ENCODE measurements around the gene NOX3.
"Not testable (repeated sequence)": the region's sequence is repeated elsewhere in the genome, so short reads cannot be mapped to it uniquely, and the experiment has no call there.

NOX3 gene

DNA sequence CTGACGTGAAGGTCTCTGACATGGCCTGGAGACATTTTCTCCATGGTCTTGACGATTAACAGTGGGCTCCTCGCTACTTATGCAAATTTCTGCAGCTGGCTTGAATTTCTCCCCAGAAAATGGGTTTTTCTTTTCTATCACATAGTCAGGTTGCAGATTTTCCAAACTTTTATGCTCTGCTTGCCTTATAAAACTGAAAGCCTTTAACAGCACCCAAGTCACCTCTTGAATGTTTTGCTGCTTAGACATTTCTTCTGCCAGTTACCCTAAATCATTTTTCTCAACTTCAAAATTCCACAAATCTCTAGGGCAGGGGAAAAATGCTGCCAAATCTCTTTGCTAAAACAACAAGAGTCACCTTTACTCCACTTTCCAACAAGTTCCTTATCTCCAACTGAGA, 12.9 kb upstream of the NOX3 start:
- DNase-seq (ENCODE audit: low read depth), result not testable (repeated sequence)

DNA sequence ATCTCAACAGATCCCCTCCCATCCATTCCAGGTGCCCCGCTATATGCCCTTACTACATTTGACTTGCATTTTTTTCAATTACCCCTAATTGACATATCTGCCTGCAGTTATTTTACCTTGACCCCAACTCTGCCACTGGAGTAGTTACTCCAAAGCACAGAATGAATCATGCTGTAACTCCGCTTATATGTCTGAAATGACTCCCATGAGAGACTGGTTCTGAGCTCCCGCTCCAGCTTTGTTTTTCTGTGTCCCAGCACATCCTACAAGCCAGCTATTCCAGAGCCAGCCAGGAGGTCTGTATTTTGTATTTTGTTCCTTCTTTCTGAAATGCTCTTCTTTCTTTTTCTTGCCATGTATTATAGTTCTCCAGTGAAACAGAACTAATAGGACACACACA, 10.9 kb upstream of the NOX3 start:
- DNase-seq (ENCODE audit: low read depth), result no peak

DNA sequence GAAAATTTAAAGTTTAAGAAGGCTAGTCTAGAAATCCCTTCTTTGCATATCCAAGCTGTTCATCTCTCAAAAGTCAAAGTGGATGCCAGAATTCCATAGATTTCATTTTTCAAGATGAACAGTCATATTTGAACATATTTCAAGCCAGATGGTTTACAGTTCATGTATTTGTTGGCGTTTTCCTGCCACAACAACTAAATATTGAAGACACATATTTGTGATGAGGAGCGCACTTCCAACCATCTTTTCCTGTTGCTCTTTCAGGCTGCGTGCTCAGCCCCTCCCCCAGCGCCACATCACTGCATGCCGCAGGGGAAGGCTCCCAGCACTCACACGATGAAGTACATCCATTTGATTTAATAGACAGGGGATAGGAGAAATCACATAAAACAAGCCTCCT, 5.9 kb upstream of the NOX3 start:
- no peak for DNase-seq (ENCODE audit: low read depth)

DNA sequence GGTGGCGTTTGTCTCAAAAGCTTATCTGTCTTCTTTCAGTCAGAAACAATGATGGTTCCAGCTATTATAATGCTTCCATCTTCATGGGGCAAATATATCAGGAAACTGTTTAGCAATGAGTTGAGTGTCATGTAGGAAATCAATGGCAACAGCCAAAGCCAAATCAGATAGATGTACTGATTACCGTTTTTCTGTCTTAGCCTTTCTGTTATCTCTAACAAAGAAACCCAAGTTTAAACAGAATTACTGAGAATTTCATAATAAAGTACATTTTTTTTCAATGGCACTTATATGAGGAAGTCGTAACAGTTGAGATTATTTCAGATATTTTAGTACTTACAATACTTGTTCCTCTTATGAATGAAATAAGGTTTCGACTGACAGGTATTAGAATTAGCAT, 1.2 kb downstream of the NOX3 start:
- DNase-seq (ENCODE audit: low read depth), result no peak

DNA sequence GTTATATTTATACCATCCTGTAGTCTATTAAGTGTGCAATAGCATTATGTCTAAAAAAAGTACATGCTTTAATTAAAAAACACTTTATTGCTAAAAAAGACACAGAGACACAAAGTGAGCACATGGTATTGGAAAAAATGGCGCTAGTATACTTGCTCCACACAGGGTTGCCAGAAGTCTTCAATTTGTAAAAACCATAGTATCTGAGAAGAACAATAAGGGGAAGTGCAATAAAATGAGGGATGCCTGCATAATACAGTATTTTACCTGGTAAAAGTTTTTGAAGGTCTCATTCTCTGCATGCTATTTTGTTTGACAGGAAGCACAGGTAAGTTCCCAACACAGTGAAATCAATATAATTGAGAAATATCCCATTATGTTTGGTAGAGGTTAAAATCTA, 1.6 kb downstream of the NOX3 start:
- no peak for DNase-seq (ENCODE audit: low read depth)

GRCh38 chr6:155452576-155452975, 3.1 kb downstream of the NOX3 start:
- no peak for DNase-seq (ENCODE audit: low read depth)

- not testable (repeated sequence) for DNase-seq (ENCODE audit: low read depth)
Observed at GRCh38 chr6:155451530-155451929, 4.1 kb downstream of the NOX3 start.

GRCh38 chr6:155450240-155450581, 5.4 kb downstream of the NOX3 start:
- DNase-seq (ENCODE audit: low read depth), result no peak

- no peak for DNase-seq (ENCODE audit: low read depth)
Observed at GRCh38 chr6:155449450-155450239, 6.0 kb downstream of the NOX3 start.

GRCh38 chr6:155448668-155449449, 6.8 kb downstream of the NOX3 start:
- DNase-seq (ENCODE audit: low read depth), result no peak

DNA sequence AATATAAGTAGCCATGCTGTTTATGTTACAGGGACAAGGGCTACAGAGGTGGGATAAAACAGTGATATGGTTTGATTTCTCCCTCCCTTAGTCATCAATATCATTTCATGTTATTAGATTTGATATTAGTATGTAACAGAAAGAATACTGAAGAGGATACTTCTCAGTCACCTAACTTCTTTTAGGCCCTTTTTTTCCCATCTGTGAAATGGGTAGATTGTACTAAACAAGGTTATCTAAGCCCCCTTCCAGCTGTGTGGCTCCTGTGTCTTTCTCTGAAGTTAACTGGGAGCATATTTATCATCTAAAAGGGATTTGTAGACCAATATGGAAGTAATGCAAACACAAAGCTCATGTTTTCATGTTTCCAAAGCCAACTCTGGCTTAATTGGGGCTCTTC, 7.7 kb downstream of the NOX3 start:
- no peak for DNase-seq (ENCODE audit: low read depth)

DNA sequence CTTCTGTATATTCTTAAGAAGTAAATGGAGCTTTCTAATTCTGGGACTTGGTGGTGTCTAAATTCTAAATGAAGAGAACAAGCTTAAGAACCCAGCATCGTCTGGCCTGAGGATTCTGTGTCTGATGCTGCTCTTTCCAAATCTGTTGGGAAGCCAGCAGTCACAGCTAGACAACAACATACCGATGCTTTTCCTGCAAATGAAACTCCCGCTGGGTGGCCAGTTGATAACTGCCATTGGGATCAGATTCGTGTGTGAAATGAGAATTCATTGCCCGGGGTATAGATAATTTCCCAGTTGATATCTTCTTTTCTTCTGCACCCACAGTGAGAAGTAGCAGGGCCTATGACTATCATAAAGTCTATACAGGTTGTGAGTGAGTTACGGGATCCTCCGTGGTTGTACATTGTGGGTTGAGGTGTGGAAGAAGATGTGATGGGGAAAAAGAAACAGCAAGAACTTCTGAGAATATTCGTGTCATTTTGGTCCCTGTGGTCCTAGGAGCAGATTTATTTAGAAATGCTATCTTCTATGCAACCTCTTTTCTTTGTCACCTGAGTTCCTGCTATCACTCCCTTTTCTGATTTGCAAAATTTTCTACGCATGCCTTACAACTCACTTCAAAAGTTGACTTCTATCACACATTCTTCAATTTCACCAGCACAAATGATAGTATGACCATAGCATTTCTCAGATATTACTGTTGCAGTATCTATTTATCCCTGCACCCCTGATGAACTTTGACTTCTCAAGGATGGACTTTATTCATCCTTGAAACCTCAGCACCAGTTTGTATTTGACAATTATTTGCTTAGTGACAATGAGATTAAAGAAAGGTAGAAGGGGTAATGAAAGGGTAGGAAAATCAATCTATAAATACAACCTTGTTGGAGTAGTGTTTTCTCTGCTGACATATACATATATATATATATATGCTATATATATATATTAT, 10.4 kb downstream of the NOX3 start:
- no peak for DNase-seq (ENCODE audit: low read depth)

DNA sequence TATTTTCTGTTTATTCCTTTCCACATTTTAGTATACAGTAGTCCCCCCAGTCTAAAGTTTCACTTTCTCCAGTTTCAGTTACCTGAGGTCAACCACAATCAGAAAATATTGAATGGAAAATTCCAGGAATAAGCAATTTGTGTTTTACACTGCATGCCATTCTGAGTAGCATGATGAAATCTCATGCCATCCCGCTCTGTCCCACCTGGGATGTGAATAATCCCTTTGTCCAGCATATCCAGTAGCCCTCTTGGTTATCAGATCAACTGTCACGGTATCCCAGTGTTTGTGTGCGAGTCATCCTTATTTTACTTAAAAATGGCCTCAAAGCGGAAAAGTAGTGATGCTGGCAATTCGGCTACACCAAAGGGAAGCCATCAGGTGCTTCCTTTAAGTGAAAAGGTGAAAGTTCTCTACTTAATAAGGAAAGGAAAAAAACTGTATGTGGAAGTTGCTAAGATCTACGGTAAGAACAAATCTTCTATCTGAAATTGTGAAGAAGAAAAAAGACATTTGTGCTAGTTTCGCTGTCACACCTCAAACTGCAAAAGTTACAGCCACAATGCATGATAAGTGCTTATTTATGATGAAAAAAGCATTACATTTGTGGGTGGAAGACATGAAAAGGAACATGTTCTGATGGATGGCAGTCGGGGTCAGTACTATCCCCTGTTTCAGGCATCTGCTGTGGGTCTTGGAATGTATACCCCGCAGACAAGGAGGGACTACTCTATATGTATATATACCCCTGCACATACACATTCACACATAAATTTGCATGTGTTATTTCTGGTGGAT, 11.3 kb downstream of the NOX3 start:
- DNase-seq (ENCODE audit: low read depth), result no peak

- no peak for DNase-seq (ENCODE audit: low read depth)
Observed at GRCh38 chr6:155443168-155443567, 12.5 kb downstream of the NOX3 start.

GRCh38 chr6:155442562-155442961, 13.1 kb downstream of the NOX3 start:
- DNase-seq (ENCODE audit: low read depth), result no peak

DNA sequence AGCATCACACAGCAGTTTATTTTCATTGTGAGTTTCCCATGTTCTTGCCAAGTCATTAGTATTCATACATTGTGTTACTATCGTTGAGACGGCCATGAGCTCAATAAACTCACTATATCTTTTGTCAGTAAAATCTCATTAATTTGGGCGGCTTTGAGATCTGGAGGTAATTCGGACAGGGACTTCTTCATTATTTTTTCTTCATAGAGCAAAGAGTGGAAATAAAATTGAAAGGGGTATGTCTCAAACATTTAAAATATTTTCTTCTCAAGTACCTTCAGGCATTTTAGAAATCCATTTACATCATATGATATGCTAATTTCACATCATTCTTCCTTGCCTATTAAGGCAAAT, 14.6 kb downstream of the NOX3 start:
- no peak for DNase-seq (ENCODE audit: low read depth)

DNA sequence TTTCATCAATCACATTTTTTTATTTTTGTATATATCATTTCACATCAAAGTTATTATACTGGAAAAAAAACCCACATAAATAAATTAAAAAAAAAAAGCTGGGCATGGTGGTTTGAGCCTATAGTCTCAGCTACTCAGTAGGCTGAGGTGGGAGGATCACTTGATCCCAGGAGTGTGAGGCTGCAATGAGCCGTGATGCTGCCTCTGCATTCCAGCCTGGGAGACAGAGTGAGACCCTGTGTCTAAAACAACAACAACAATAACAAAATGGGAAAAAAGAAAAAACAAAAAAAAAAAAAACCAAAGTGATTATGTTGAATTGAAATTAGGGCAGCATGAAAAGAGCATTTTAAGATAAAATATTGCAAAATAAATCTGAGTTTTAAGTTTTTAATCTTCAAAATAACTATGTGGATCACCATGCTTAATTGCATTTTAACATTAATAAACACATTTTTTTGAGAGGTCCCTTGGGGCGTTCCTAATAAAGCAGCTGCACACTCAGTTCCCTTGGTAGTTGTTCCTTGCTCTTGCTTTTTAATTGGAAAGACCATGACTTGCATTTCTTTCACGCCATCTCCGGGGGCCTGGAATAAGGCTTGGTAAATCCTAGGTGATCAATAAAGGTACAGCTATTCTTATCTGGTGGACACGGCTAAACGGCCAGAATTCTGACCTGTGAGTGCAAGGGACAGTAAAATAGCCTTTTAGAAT, 15.1 kb downstream of the NOX3 start:
- no peak for DNase-seq (ENCODE audit: low read depth)

DNA sequence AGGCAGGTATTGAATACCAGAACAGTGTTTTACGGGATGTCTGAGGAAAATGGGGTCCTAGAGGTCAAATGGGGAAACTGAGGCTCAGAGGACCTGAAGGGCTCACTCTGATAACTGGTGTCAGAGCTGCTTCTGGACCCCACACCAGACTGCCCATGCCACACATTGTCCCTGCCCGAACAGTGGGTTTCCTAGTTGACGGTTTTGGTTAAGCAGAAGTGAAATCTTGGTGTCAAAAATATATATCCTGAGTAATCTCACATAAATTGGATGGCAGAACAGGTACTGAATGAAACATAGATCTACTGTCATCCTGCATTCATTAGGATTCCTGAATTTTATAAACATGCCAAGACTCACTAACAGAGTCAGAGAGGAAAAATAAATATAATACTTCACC, 16.3 kb downstream of the NOX3 start:
- no peak for DNase-seq (ENCODE audit: low read depth)

DNA sequence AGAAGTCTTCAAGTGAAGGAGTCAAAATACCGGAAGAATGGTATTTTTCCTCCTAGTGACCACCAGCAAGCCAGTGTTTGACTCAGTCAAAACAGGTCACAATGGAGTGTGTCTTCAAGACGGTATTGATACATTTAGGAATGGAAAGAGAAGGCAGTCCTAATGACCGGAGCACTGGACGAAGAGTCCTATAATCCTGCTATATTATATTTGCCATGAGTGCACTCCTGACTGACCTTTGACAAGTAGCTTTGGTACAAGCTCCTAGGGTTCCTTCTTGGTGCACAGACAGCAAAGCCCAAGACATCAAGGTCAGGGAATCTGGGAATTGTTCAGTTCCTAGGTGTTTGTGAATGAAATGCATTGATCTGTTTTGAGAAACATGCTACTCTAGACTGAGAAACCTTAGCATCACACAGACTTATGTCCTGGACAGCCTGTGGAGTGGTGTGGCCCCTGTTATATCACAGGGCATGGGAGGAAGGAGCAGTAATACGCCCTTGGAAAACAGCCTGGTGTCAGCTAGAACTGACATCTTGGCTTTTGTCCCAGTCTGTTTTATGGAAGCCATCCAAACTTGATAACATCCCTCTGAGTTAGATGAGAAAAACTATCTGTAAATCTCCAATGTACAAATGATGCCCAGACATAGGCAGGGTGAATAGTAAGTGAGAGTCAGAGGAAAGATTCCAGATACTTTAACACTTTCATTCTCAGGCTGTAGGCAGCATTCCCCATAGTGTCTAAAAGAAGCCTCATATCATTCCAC, 18.5 kb downstream of the NOX3 start:
- no peak for DNase-seq (ENCODE audit: low read depth)

DNA sequence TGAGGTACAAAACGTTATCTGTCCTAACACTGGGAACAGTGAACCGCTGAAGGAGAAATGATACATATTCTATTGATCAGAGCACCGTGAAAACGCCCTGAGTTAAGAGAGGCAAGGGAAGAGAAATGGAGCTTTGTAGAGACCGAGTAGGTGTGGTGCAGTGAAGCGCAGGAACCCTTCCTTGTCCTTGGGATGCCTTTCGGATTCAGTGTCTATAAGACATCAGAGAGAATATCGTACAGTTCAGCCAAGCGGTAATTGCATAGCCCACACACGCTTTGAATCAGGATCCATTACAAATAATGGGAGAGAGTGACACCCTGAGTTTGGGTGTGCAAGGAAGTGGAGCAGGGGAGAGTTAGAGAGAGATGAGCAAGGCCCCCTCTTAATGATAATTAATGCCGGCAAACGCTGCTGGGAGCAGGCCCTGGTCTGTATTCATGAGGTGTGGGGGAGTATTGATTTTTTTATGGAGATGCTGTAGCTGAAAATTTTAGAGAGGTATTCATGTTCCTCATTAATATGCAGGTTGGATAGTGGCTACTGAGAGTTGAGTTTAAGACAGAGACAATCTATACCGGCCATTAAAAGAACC, 20.7 kb downstream of the NOX3 start:
- DNase-seq (ENCODE audit: low read depth), result no peak

Data from activated T-helper 1 cell treated with Interleukin-2 at 50 U/mL for 16 hours (primary cell).